GM12864 (cell line): ENCODE results near the gene EPB41.

Experiments
- DNase-seq: peaks from one replicate; pipeline ENCODE4 v3.0.0-alpha.2; 2011; ENCODE audit warnings: low read depth
- H3K4me3 ChIP-seq: 2 replicates; pipeline ENCODE4 v1.5.1; 2011; ENCODE audit warnings: mild to moderate bottlenecking, low read depth, low read length, control low read depth
- TF ChIP-seq, protein P1 (sequence below): IDR thresholded peaks from 2 replicates; pipeline ENCODE4 v1.5.1; 2011; ENCODE audit warnings: low read depth, mild to moderate bottlenecking, moderate library complexity, low read length, control low read depth, inconsistent platforms; ENCODE audit errors: missing control alignments

Gene EPB41

DNA sequence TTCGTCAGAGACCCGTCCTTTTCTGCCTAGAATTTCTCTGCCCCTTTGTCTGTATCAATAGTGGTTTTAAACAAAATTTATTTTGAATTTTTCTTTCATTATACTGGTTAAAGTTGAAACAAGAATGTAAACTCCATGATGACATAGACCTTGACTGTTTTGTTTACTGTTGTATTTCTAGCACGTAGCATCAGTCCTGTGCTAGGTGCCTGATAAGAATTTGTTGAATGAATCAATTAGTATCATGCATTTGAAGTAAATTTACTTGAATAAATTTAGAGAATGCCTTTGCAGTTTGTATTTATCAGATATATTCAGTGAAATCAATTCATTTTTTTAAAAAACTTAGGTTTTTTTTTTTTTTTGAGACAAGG is 69.9 kb downstream of the EPB41 start:
- TF ChIP-seq, protein P1, sequence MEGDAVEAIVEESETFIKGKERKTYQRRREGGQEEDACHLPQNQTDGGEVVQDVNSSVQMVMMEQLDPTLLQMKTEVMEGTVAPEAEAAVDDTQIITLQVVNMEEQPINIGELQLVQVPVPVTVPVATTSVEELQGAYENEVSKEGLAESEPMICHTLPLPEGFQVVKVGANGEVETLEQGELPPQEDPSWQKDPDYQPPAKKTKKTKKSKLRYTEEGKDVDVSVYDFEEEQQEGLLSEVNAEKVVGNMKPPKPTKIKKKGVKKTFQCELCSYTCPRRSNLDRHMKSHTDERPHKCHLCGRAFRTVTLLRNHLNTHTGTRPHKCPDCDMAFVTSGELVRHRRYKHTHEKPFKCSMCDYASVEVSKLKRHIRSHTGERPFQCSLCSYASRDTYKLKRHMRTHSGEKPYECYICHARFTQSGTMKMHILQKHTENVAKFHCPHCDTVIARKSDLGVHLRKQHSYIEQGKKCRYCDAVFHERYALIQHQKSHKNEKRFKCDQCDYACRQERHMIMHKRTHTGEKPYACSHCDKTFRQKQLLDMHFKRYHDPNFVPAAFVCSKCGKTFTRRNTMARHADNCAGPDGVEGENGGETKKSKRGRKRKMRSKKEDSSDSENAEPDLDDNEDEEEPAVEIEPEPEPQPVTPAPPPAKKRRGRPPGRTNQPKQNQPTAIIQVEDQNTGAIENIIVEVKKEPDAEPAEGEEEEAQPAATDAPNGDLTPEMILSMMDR: no peak
- H3K4me3 ChIP-seq: no peak overlapping the region
- no peak for DNase-seq

GRCh38 chr1:28985427-28985826 is 71.1 kb downstream of the EPB41 start:
- no peak overlapping the region for H3K4me3 ChIP-seq
- TF ChIP-seq, protein P1: no peak
- DNase-seq: no peak

DNA sequence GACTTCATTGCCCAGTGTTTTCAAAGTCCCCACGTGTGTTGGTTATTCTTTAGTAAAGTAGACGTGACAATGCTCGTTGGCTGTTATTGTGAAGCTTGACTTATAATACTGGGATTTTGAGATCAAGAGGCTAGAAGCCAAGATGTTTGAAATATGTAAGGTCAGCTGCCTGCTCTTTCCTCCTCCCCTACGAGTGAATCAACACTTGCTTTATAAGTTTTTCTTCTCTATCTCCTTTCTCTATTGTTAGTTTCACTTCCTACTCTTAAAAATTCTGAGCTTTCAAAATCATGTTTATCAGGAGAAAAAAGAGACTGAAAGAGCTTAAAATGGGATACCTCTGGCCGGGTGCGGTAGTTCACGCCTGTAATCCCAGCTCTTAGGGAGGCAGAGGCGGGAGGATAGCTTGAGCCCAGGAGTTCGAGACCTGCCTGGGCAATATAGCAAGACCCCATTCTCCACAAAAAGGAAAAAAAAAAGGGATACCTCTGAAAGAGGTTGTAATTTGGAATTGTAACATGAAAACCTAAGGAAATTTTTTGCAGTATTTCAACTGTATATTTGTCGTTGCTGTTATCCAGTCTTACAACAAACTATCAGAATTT is 72.0 kb downstream of the EPB41 start:
- TF ChIP-seq, protein P1: no peak
- H3K4me3 ChIP-seq: no peak overlapping the region
- DNase-seq: no peak

DNA sequence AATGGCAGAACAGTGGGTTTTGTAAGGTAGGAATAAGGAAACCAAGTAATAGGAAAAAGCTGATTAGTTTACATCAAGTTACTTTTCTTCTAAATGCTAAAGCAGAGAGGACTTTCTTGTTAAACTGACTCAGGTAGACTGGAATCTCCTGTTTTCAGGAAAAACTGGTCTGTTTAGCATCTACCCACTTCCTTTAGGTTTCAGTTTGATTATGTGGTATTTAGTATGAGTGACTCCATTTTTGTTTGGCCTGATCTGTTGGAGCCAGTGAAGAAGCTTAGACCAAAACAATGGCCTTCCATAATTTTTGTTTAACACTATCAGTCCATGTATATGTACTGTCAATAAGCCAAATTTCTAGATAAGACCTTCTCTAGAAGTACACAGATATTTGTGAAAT is 88.4 kb downstream of the EPB41 start:
- no peak overlapping the region for H3K4me3 ChIP-seq
- DNase-seq: no peak
- TF ChIP-seq, protein P1: no peak

- no peak overlapping the region for H3K4me3 ChIP-seq
- DNase-seq: no peak
- TF ChIP-seq, protein P1: no peak
Measured at GRCh38 chr1:29004288-29004687, 89.9 kb downstream of the EPB41 start.

GRCh38 chr1:29004798-29005197 is 90.4 kb downstream of the EPB41 start:
- TF ChIP-seq, protein P1: no peak
- no peak for DNase-seq
- no peak overlapping the region for H3K4me3 ChIP-seq

- H3K4me3 ChIP-seq: no peak overlapping the region
- TF ChIP-seq, protein P1: no peak
- no peak for DNase-seq
Measured at GRCh38 chr1:29011775-29012174, 97.4 kb downstream of the EPB41 start.
